Measurements from ENCODE around the gene GMPPA. TPM values are rescaled to one million over a fixed set of nuclear protein-coding genes. Genes with fewer than 3 reads are reported as not detected.

The GMPPA gene
- total RNA-seq, 4 donors from 2014 or later, result 16.3 to 38.2 (median 18.2) TPM

GRCh38 chr2:219470429-219470828, 28.3 kb upstream of the GMPPA start:
- no peak for TF ChIP-seq CTCF (IDR thresholded peaks at IDR 0.05; ENCODE audit: low read depth)

- no peak for TF ChIP-seq CTCF (IDR thresholded peaks at IDR 0.05; ENCODE audit: low read depth)
These were observed 27.0 kb upstream of the GMPPA start for GRCh38 chr2:219471476-219472371.

- no peak for TF ChIP-seq CTCF (IDR thresholded peaks at IDR 0.05; ENCODE audit: low read depth)
These were observed 26.0 kb upstream of the GMPPA start for GRCh38 chr2:219472629-219473187.

GRCh38 chr2:219473511-219473910, 25.2 kb upstream of the GMPPA start:
- no peak for TF ChIP-seq CTCF (IDR thresholded peaks at IDR 0.05; ENCODE audit: low read depth)

GRCh38 chr2:219474285-219475060, 24.2 kb upstream of the GMPPA start:
- TF ChIP-seq CTCF (IDR thresholded peaks at IDR 0.05; ENCODE audit: low read depth), result no peak

- TF ChIP-seq CTCF (IDR thresholded peaks at IDR 0.05; ENCODE audit: low read depth), result no peak
These were observed 23.4 kb upstream of the GMPPA start for GRCh38 chr2:219475278-219475677.

Data from subcutaneous adipose tissue (tissue), 4 donors.